ENCODE data around the gene CMSS1. TPM values are rescaled to one million over a fixed set of nuclear protein-coding genes. Genes with fewer than 3 reads are reported as not detected.
A peak's percentile ranks its signal among the peaks of the same experiment; 100 is the strongest.
"Not testable (repeated sequence)": the region's sequence is repeated elsewhere in the genome, so short reads cannot be mapped to it uniquely, and the experiment has no call there.

Gene CMSS1
- total and polyA plus RNA-seq, 2 of the 13 experiments (the other 11 are each of a cell fraction or from before 2014, with no cell fraction given) = 6.4 to 48.7 TPM

GRCh38 chr3:100048248-100048647, 230.6 kb downstream of the CMSS1 start (continued):
- no peak for TF ChIP-seq TAF15 (IDR thresholded peaks at IDR 0.05; ENCODE audit: low read depth, low read length, poor library complexity, severe bottlenecking)

GRCh38 chr3:100051513-100051912, 233.9 kb downstream of the CMSS1 start:
- POLR2A ChIA-PET; H3K27ac ChIP-seq (ENCODE audit: extremely low read length, insufficient read depth, low read length); H4K20me1 ChIP-seq (ENCODE audit: insufficient read depth, low read length); DNase-seq (ENCODE audit: low spot score); H3K9ac ChIP-seq (ENCODE audit: insufficient read depth, low read depth, low read length); H3K36me3 ChIP-seq (replicated peaks in 1 of 2; ENCODE audit: control insufficient read depth in 1 of 2, insufficient read depth in 2 of 2, low read length in 2 of 2); BruUV-seq (replicated peaks); H3K4me3 ChIP-seq (replicated peaks in 1 of 3; ENCODE audit: insufficient read depth in 1 of 3, low read depth in 2 of 3, low read length in 3 of 3); H3K4me2 ChIP-seq (ENCODE audit: low read depth, low read length); H2AFZ ChIP-seq (ENCODE audit: low read length); H3K27me3 ChIP-seq (ENCODE audit: control insufficient read depth in 1 of 2, insufficient read depth in 2 of 2, low read length in 2 of 2); FAIRE-seq; CTCF ChIA-PET (ENCODE audit: low intra/inter-chr PET ratio, low total read pairs); H3K79me2 ChIP-seq (ENCODE audit: insufficient read depth, low read length); H3K9me3 ChIP-seq (ENCODE audit: low read length); in situ Hi-C loops (cut with HindIII; ENCODE audit: extremely low pct_ligation_motif_present, low pct_unique_long_range_greater_than_20kb); ATAC-seq; intact Hi-C loops (cut with micrococcal nuclease; ENCODE audit: unreplicated experiment): not testable (repeated sequence)
- peaks cover 39% of the 10 kb centered on the region for H3K4me1 ChIP-seq (ENCODE audit: insufficient read depth, low read length)
- 89% methylated on average over 3 of the region's 3 CpGs for WGBS (ENCODE audit: low lambda C conversion rate)

GRCh38 chr3:100053951-100054620, 236.4 kb downstream of the CMSS1 start:
- 93% methylated on average over 6 of the region's 6 CpGs for WGBS (ENCODE audit: low lambda C conversion rate)
- Histone ChIP-seq H3K4me2 (ENCODE audit: low read depth, low read length) (no peak overlapping the region), H3K9me3 (ENCODE audit: low read length) (no peaks in the 10 kb centered on the region), H3K79me2 (ENCODE audit: insufficient read depth, low read length) (no peaks in the 10 kb centered on the region), H3K27ac (ENCODE audit: extremely low read length, insufficient read depth, low read length) (no peak overlapping the region), H3K9ac (ENCODE audit: insufficient read depth, low read depth, low read length) (no peak overlapping the region), H4K20me1 (ENCODE audit: insufficient read depth, low read length) (no peaks in the 10 kb centered on the region), H3K4me1 (ENCODE audit: insufficient read depth, low read length) (peaks cover 37% of the 10 kb centered on the region), H3K36me3 (replicated peaks in 1 of 2; ENCODE audit: control insufficient read depth in 1 of 2, insufficient read depth in 2 of 2, low read length in 2 of 2) (no peaks in the 10 kb centered on the region; a peak in 1 of 5 replicates), H3K4me3 (replicated peaks in 1 of 3; ENCODE audit: insufficient read depth in 1 of 3, low read depth in 2 of 3, low read length in 3 of 3) (no peak overlapping the region), H2AFZ (ENCODE audit: low read length) (no peak overlapping the region), H3K27me3 (ENCODE audit: control insufficient read depth in 1 of 2, insufficient read depth in 2 of 2, low read length in 2 of 2) (no peaks in the 10 kb centered on the region)
- no peak for ATAC-seq
- DNase-seq (ENCODE audit: low spot score) = peak; percentile 9
- CTCF ChIA-PET (ENCODE audit: low intra/inter-chr PET ratio, low total read pairs) = no interaction called here
- POLR2A ChIA-PET = interaction anchor here (0.7 kb wide), 1 partner anchor 22 kb away, joined by 3 read pairs; no protein-coding TSS in a partner anchor
- in situ Hi-C loops (cut with HindIII; ENCODE audit: extremely low pct_ligation_motif_present, low pct_unique_long_range_greater_than_20kb) = no loop called here
- intact Hi-C loops (cut with micrococcal nuclease; ENCODE audit: unreplicated experiment) = no loop called here
- no peak for TF ChIP-seq ZNF678 (CRISPR knock-in tag; IDR thresholded peaks at IDR 0.05)
- no peak for TF ChIP-seq ZNF441 (CRISPR knock-in tag; IDR thresholded peaks at IDR 0.05; ENCODE audit: borderline replicate concordance)
- no peak for TF ChIP-seq ZNF343 (CRISPR knock-in tag; IDR thresholded peaks at IDR 0.05)
- no peak for TF ChIP-seq FOXA3 (CRISPR knock-in tag; IDR thresholded peaks at IDR 0.05)
- no peak for TF ChIP-seq ZNF543 (CRISPR knock-in tag; IDR thresholded peaks at IDR 0.05)
- TF ChIP-seq KMT2A (CRISPR knock-in tag; IDR thresholded peaks at IDR 0.05) = no peak
- no peak for TF ChIP-seq SP4 (CRISPR knock-in tag; IDR thresholded peaks at IDR 0.05)
- TF ChIP-seq ZNF790 (CRISPR knock-in tag; IDR thresholded peaks at IDR 0.05; ENCODE audit: borderline replicate concordance) = no peak
- no peak for TF ChIP-seq ZFP36L2 (CRISPR knock-in tag; IDR thresholded peaks at IDR 0.05)
- no peak for TF ChIP-seq MAFG (CRISPR knock-in tag; IDR thresholded peaks at IDR 0.05)
- TF ChIP-seq DNMT1 (CRISPR knock-in tag; IDR thresholded peaks at IDR 0.05) = no peak
- no peak for TF ChIP-seq THAP8 (CRISPR knock-in tag; IDR thresholded peaks at IDR 0.05; ENCODE audit: borderline replicate concordance)
- no peak for TF ChIP-seq KLF15 (CRISPR knock-in tag; IDR thresholded peaks at IDR 0.05; ENCODE audit: borderline replicate concordance)
- TF ChIP-seq CERS6 (CRISPR knock-in tag; IDR thresholded peaks at IDR 0.05) = no peak
- no peak for FAIRE-seq
- BruUV-seq (replicated peaks) = no TSS peak

All from HepG2 (cell line).